Endodermal cell (in vitro differentiated cells): Measurements from ENCODE around the gene RASGRF1. TPM values are rescaled to one million over a fixed set of nuclear protein-coding genes. Genes with fewer than 3 reads are reported as not detected.

Experiments
- DNase-seq: peaks from one replicate; pipeline ENCODE4 v3.0.0-alpha.2; 2017
- H3K27ac ChIP-seq: 2 replicates; pipeline ENCODE4 v1.5.1; 2013; ENCODE audit warnings: mild to moderate bottlenecking, low read depth, low read length, moderate library complexity
- H3K27me3 ChIP-seq: 2 replicates; pipeline ENCODE4 v1.6.1; 2013; ENCODE audit warnings: mild to moderate bottlenecking, low read length, moderate library complexity; ENCODE audit not compliant: insufficient read depth, control insufficient read depth, poor library complexity, severe bottlenecking
- H3K36me3 ChIP-seq: 2 replicates; pipeline ENCODE4 v1.7.0; 2013; ENCODE audit warnings: mild to moderate bottlenecking, low read length, moderate library complexity; ENCODE audit not compliant: control insufficient read depth, insufficient read depth
- H3K4me1 ChIP-seq: one replicate; pipeline ENCODE4 v1.7.0; 2013; ENCODE audit warnings: low read length; ENCODE audit not compliant: control insufficient read depth, insufficient read depth
- H3K4me3 ChIP-seq: 2 replicates; pipeline ENCODE4 v1.5.1; 2013; ENCODE audit warnings: mild to moderate bottlenecking, low read length, moderate library complexity
- H3K9ac ChIP-seq: 2 replicates; pipeline ENCODE4 v1.6.1; 2013; ENCODE audit warnings: mild to moderate bottlenecking, low read length, moderate library complexity; ENCODE audit not compliant: poor library complexity, severe bottlenecking; ENCODE audit errors: extremely low read depth
- H3K9me3 ChIP-seq: 2 replicates; pipeline ENCODE4 v1.6.1; 2013; ENCODE audit warnings: mild to moderate bottlenecking, low read length, moderate library complexity; ENCODE audit not compliant: control insufficient read depth
- H3K27ac Mint-ChIP-seq: 2 replicates; pipeline ENCODE4 v1.8.0; 2020; ENCODE audit warnings: mixed read lengths
- H3K27me3 Mint-ChIP-seq: 2 replicates; pipeline ENCODE4 v1.8.0; 2021; ENCODE audit warnings: mild to moderate bottlenecking, mixed read lengths; ENCODE audit not compliant: insufficient read depth
- H3K36me3 Mint-ChIP-seq: 2 replicates; pipeline ENCODE4 v1.8.0; 2020; ENCODE audit warnings: low read depth, mixed read lengths
- H3K4me1 Mint-ChIP-seq: 2 replicates; pipeline ENCODE4 v1.8.0; 2020; ENCODE audit warnings: mixed read lengths
- H3K4me3 Mint-ChIP-seq: 2 replicates; pipeline ENCODE4 v1.8.0; 2020; ENCODE audit warnings: mild to moderate bottlenecking, moderate library complexity, mixed read lengths
- H3K9me3 Mint-ChIP-seq: 2 replicates; pipeline ENCODE4 v1.8.0; 2020; ENCODE audit warnings: mild to moderate bottlenecking, mixed read lengths
- WGBS, 2 experiments: methylation state at CpG; one replicate each; pipeline versions ENCODE4 v1.1.5 to v1.1.7; 2013; ENCODE audit warnings: missing lambda C conversion rate in 2 of 2, mixed read lengths in 1 of 2; ENCODE audit not compliant: insufficient coverage in 1 of 2, insufficient read length in 1 of 2; 5-methylcytosine and 5-hydroxymethylcytosine counted together
- total RNA-seq, 2 donors: library from RNA; stranded (reverse); fragmentation: NEBNext Ultra II Directional in 1 of 2; extraction: Animal tissue kit (Norgen Biotek cat#: 25700) in 1 of 2; gene quantifications; 2 replicates in 1 of 2; 3 replicates in 1 of 2; pipeline ENCODE4 v1.2.1, GENCODE V29; 2021
- TF ChIP-seq, protein P1 (sequence below): fragments of 200-600 bp; sonication (generic); conservative IDR thresholded peaks from 2 replicates; pipeline ENCODE4 v1.5.0; 2021; ENCODE audit warnings: antibody characterized with exemption, mild to moderate bottlenecking

Gene RASGRF1
- total RNA-seq, 2 donors from 2014 or later: 0.20 TPM; not detected in 1

DNA sequence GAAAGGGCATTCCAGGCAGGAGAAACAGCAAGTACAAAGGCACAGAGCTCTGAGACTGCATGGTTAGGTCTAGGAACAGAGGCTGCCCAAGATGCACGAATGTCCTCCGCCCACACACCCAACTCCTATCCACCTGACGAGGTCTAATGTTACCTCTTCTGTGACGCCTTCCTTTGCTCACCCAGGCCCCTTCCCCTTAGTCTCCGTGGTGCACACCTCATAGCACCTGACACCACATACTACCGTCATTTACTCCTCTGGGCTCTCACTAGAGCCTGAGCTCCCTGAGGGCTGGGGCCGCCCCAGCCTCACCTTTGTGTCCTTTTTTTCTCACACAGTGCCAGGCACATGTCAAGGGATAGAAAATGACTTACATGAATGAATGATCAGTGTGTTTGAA is 31.0 kb upstream of the RASGRF1 start:
- Mint-ChIP-seq H3K27ac (no peak overlapping the region), H3K4me1 (no peaks in the 10 kb centered on the region), H3K4me3 (no peak overlapping the region), H3K9me3 (no peaks in the 10 kb centered on the region), H3K36me3 (no peaks in the 10 kb centered on the region), H3K27me3 (peaks cover 22% of the 10 kb centered on the region)
- no peak for DNase-seq
- Histone ChIP-seq H3K4me3 (no peak overlapping the region), H3K4me1 (peaks cover 3% of the 10 kb centered on the region), H3K9ac (no peak overlapping the region), H3K9me3 (no peaks in the 10 kb centered on the region), H3K27me3 (peaks cover 35% of the 10 kb centered on the region), H3K27ac (no peak overlapping the region), H3K36me3 (no peaks in the 10 kb centered on the region)
- 90 to 100% methylated on average over 2 to 7 of the region's 7 CpGs for WGBS, 2 experiments
- TF ChIP-seq, protein P1, sequence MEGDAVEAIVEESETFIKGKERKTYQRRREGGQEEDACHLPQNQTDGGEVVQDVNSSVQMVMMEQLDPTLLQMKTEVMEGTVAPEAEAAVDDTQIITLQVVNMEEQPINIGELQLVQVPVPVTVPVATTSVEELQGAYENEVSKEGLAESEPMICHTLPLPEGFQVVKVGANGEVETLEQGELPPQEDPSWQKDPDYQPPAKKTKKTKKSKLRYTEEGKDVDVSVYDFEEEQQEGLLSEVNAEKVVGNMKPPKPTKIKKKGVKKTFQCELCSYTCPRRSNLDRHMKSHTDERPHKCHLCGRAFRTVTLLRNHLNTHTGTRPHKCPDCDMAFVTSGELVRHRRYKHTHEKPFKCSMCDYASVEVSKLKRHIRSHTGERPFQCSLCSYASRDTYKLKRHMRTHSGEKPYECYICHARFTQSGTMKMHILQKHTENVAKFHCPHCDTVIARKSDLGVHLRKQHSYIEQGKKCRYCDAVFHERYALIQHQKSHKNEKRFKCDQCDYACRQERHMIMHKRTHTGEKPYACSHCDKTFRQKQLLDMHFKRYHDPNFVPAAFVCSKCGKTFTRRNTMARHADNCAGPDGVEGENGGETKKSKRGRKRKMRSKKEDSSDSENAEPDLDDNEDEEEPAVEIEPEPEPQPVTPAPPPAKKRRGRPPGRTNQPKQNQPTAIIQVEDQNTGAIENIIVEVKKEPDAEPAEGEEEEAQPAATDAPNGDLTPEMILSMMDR: no peak

DNA sequence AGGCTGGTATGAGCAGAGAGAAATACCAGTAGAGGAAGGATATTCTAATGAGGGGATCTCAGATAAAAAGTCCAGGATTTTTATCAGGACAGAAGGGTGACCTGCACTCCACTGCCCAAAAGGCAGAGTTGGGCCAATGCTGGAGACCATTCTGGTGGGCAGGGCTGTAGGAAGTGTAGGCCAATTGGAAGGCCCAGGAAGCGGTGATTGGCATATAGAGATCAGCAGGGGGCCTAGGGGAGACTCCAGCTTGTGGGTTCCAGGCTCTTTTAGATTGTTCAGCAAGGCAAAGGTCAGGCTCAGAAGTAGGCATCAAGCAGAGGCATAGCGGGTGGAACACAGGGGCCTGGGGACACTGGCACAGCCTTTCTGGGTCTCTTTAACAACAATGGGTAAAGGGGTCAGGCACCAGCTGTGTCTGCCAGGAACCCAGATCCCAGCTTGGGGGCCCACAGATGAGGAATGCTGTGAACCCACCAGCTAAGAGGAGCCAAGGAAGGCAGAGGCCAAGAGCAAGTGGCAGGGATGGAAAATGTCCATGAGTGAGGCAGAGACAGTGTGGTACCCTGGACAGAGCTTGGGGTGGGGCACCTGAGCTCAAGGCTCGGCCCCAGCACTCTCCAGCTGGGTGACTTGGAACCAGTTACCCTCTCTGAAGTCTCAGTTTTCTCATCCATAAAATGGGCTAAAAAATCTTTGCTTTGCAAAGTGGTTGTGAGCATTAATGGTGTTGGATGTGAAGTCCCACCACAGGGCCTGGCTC is 27.0 kb upstream of the RASGRF1 start:
- peaks cover 6% of the 10 kb centered on the region for H3K4me1 Mint-ChIP-seq
- no peaks in the 10 kb centered on the region for H3K9me3 ChIP-seq
- DNase-seq: peak; percentile 59

DNA sequence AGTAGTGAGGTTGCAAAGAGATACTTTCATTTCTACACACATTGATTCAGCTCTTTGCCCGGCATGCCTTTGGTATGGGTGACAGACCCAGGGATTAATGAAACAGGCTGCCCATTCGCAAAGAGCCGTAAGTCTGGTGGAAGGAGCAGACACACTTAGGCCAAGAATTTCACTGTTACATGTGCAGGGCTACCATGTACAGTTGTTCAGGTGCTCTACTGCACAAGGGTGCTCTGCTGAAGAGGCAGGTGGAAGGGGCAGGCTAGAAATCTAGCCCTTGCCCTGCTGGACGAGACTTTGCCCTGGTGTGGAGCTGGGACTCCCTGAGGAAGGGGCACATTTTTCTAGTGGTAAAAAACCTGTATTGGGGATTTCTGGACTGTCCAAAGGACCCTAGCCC is 26.2 kb upstream of the RASGRF1 start:
- peaks cover 12% of the 10 kb centered on the region for H3K4me1 ChIP-seq
- no peak for DNase-seq
- Mint-ChIP-seq H3K36me3 (no peaks in the 10 kb centered on the region), H3K27me3 (peaks cover 18% of the 10 kb centered on the region), H3K9me3 (no peaks in the 10 kb centered on the region), H3K4me3 (no peak overlapping the region), H3K4me1 (peaks cover 6% of the 10 kb centered on the region), H3K27ac (no peak overlapping the region)
- TF ChIP-seq, protein P1: no peak
- H3K9ac ChIP-seq: no peak overlapping the region
- H3K27ac ChIP-seq: no peak overlapping the region
- 93 to 100% methylated on average over 3 to 4 of the region's 4 CpGs for WGBS, 2 experiments
- H3K9me3 ChIP-seq: no peaks in the 10 kb centered on the region
- H3K36me3 ChIP-seq: no peaks in the 10 kb centered on the region
- no peak overlapping the region for H3K4me3 ChIP-seq
- peaks cover 25% of the 10 kb centered on the region for H3K27me3 ChIP-seq

More for the DNA sequence above, 27.0 kb upstream of the RASGRF1 start:
- H3K9ac ChIP-seq: no peak overlapping the region
- Mint-ChIP-seq H3K27ac (no peak overlapping the region), H3K9me3 (no peaks in the 10 kb centered on the region), H3K27me3 (peaks cover 24% of the 10 kb centered on the region), H3K36me3 (no peaks in the 10 kb centered on the region), H3K4me3 (no peak overlapping the region)
- peaks cover 12% of the 10 kb centered on the region for H3K4me1 ChIP-seq
- 71 to 90% methylated on average over 1 to 3 of the region's 3 CpGs for WGBS, 2 experiments
- no peak overlapping the region for H3K4me3 ChIP-seq
- no peak overlapping the region for H3K27ac ChIP-seq
- TF ChIP-seq, protein P1: no peak
- H3K27me3 ChIP-seq: peaks cover 34% of the 10 kb centered on the region
- H3K36me3 ChIP-seq: no peaks in the 10 kb centered on the region
